Measurements from ENCODE around the gene PRKAG2.

PRKAG2 gene

GRCh38 chr7:151897161-151897731, 20.3 kb upstream of the PRKAG2 start:
- H3K36me3 ChIP-seq (ENCODE audit: insufficient read depth, low read length), result no peaks in the 10 kb centered on the region
- H3K4me3 ChIP-seq (ENCODE audit: low read length), result no peak overlapping the region
- peaks cover 9% of the 10 kb centered on the region for H3K4me1 ChIP-seq (ENCODE audit: insufficient read depth, low read length)
- H2AFZ ChIP-seq (ENCODE audit: low read depth, low read length), result no peak overlapping the region
- peaks cover 2% of the 10 kb centered on the region for H3K27me3 ChIP-seq (ENCODE audit: insufficient read depth, low read length)
- H3K9me3 ChIP-seq (ENCODE audit: low read length), result no peaks in the 10 kb centered on the region

DNA sequence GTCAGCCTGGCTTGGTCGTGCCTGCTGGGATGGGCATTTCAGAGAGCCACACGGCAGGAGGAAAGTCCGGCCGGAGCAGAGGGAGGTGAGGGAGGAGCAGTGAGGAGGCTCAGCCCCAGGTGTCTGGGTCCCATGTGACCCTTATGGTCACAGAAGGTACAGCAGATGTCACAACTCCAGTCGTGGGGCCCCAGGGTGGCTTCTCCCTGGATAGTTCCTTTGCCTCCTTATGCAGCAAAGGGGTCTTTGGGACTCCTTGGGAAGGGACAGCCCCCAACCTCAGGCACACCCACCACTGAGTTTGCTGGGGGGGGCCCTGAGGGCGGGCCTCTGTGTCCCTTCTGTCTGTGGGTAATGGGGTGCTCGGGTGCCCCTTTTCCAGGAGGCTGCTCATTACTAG, 19.6 kb upstream of the PRKAG2 start:
- no peak overlapping the region for H3K4me3 ChIP-seq (ENCODE audit: low read length)
- peaks cover 9% of the 10 kb centered on the region for H3K4me1 ChIP-seq (ENCODE audit: insufficient read depth, low read length)
- H2AFZ ChIP-seq (ENCODE audit: low read depth, low read length), result no peak overlapping the region
- no peaks in the 10 kb centered on the region for H3K36me3 ChIP-seq (ENCODE audit: insufficient read depth, low read length)
- peaks cover 6% of the 10 kb centered on the region for H3K27me3 ChIP-seq (ENCODE audit: insufficient read depth, low read length)
- H3K9me3 ChIP-seq (ENCODE audit: low read length), result no peaks in the 10 kb centered on the region

DNA sequence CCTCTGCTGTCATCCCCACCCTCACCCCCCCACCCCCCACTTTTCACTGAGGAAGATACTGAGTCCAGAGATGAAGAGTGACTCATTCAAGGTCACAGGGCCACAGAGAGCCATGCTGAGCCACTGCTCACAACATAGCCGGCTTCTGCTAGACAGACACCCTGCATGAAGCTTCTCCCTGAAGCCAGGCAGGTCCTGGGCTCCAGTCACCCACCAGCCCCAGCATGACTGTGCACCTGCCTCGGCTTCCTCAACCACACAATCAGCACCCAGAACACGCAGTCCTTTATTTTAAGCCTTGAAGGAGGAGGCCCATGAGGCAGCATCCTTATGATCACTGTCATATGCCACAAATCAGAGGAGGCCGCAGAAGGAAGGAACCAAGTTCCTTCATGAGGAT, 19.2 kb upstream of the PRKAG2 start:
- H3K4me1 ChIP-seq (ENCODE audit: insufficient read depth, low read length), result peaks cover 7% of the 10 kb centered on the region
- H2AFZ ChIP-seq (ENCODE audit: low read depth, low read length), result no peak overlapping the region
- peaks cover 10% of the 10 kb centered on the region for H3K27me3 ChIP-seq (ENCODE audit: insufficient read depth, low read length)
- no peak overlapping the region for H3K4me3 ChIP-seq (ENCODE audit: low read length)
- no peaks in the 10 kb centered on the region for H3K36me3 ChIP-seq (ENCODE audit: insufficient read depth, low read length)
- no peaks in the 10 kb centered on the region for H3K9me3 ChIP-seq (ENCODE audit: low read length)

DNA sequence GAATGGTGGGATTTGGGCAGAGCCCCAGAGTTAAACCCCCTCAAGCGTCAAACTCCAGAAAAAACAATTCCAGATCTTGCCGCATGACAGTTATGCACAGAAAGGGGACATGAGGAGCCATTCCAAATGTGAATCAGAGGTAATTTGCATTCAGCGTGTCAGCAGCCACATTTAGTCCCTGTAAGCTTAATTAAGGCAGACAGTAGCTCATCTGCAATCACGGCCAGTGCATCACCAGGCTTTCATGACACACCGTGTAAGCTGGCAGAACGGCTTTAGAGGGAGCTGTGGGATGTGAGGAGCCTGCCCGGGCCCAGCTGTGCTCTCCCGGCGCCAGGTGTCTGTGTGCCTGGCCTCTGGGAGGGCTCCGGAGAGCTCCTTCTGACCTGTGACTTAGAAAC, 18.7 kb upstream of the PRKAG2 start:
- Histone ChIP-seq H3K27me3 (ENCODE audit: insufficient read depth, low read length) (peaks cover 15% of the 10 kb centered on the region), H3K4me1 (ENCODE audit: insufficient read depth, low read length) (peaks cover 2% of the 10 kb centered on the region), H3K4me3 (ENCODE audit: low read length) (no peak overlapping the region), H3K36me3 (ENCODE audit: insufficient read depth, low read length) (no peaks in the 10 kb centered on the region), H3K9me3 (ENCODE audit: low read length) (no peaks in the 10 kb centered on the region), H2AFZ (ENCODE audit: low read depth, low read length) (no peak overlapping the region)

DNA sequence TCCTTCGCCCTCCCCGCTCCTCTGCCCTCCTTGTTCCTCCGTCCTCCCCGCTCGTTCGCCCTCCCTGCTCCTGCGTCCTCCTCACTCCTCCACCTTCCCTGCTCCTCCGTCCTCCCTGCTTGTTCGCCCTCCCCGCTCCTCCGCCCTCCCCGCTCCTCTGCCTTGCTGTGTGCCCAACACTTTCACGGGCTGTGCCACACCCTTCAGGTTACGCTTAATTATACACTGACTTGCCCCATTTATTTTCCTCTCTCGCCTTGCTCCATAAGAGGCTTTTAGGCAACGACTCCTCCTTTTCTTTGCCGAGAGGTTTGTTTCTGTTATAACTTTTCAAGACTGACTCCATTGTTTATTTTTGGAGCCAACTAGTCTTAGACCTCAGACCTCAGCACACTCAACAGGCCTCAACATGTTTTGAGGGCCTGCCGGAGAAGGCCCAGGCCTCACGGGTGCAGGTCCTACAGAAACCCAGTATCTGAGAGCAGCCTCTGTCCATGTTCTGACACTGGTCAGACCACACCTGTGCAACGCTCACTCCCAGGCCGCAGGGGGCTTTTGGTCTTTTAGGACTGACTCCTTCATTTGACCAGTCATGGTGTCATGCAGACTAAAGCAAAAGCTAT, 18.2 kb upstream of the PRKAG2 start:
- H3K36me3 ChIP-seq (ENCODE audit: insufficient read depth, low read length), result no peaks in the 10 kb centered on the region
- H3K27me3 ChIP-seq (ENCODE audit: insufficient read depth, low read length), result peaks cover 17% of the 10 kb centered on the region
- no peak overlapping the region for H2AFZ ChIP-seq (ENCODE audit: low read depth, low read length)
- H3K4me1 ChIP-seq (ENCODE audit: insufficient read depth, low read length), result no peaks in the 10 kb centered on the region
- no peak overlapping the region for H3K4me3 ChIP-seq (ENCODE audit: low read length)
- H3K9me3 ChIP-seq (ENCODE audit: low read length), result no peaks in the 10 kb centered on the region

DNA sequence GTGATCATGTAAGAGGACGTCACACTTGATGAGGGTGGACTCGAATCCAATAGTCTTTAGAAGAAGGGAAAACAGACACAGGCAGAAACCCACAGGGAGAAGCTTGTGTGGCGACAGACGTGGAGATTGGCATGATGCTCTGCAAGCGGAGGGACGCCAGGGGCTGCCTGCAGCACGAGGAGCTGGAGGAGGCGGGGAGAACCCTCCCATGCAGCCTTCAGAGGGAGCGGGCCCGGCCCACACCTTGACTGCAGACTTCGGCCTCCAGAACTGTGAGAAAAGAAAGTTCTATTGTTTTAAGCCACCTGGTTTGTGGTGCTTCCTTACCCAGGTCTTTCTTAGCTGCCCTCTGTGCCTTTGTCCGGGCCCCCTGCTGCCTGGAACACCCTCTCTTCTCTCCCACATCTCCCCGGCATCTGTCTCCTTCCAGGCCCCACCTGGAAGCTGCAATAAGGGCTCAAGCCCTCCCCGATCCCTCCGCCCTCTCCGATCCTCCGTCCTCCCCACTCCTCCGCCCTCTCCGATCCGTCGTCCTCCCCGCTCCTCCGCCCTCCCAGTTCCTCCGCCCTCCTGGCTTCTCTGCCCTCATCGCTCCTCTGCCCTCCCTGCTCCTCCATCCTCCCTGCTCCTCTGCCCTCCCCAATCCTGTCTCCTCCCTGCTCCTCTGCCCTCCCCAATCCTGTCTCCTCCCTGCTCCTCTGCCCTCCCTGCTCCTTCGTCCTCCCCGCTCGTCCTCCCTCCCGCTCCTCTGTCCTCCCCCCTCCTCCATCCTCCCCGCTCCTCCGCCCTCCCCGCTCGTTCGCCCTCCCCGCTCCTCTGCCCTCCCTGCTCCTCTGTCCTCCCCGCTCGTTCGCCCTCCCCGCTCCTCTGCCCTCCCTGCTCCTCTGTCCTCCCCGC, 17.4 kb upstream of the PRKAG2 start:
- no peak overlapping the region for H2AFZ ChIP-seq (ENCODE audit: low read depth, low read length)
- H3K9me3 ChIP-seq (ENCODE audit: low read length), result no peaks in the 10 kb centered on the region
- peaks cover 24% of the 10 kb centered on the region for H3K27me3 ChIP-seq (ENCODE audit: insufficient read depth, low read length)
- no peak overlapping the region for H3K4me3 ChIP-seq (ENCODE audit: low read length)
- no peaks in the 10 kb centered on the region for H3K36me3 ChIP-seq (ENCODE audit: insufficient read depth, low read length)
- H3K4me1 ChIP-seq (ENCODE audit: insufficient read depth, low read length), result no peaks in the 10 kb centered on the region

- Histone ChIP-seq H3K9me3 (ENCODE audit: low read length) (no peaks in the 10 kb centered on the region), H3K4me1 (ENCODE audit: insufficient read depth, low read length) (no peaks in the 10 kb centered on the region), H2AFZ (ENCODE audit: low read depth, low read length) (no peak overlapping the region), H3K4me3 (ENCODE audit: low read length) (no peak overlapping the region), H3K27me3 (ENCODE audit: insufficient read depth, low read length) (peaks cover 33% of the 10 kb centered on the region), H3K36me3 (ENCODE audit: insufficient read depth, low read length) (no peaks in the 10 kb centered on the region)
Measured at GRCh38 chr7:151893405-151893923, 16.5 kb upstream of the PRKAG2 start.

DNA sequence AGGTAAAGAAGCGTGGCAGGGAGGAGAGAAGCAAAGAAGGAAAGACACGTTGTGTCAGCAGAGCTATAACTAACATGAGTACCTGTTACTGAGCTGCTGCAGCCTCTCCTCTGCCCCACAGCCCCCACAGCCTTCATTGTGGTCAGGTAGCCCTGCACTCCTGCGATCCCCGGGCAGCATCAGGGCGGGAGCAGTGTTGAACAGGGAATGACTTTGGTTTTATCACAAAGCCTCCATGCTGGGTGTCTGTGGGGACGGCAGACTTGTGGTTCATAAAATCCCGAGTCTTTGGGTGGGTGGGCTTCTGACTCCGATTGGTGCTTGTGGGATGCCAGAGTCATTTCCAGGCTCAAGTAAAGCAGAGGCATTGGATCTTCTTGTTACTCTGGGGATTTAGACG, 14.8 kb upstream of the PRKAG2 start:
- H3K36me3 ChIP-seq (ENCODE audit: insufficient read depth, low read length), result no peaks in the 10 kb centered on the region
- H2AFZ ChIP-seq (ENCODE audit: low read depth, low read length), result no peak overlapping the region
- no peaks in the 10 kb centered on the region for H3K4me1 ChIP-seq (ENCODE audit: insufficient read depth, low read length)
- H3K27me3 ChIP-seq (ENCODE audit: insufficient read depth, low read length), result peaks cover 45% of the 10 kb centered on the region
- no peak overlapping the region for H3K4me3 ChIP-seq (ENCODE audit: low read length)
- H3K9me3 ChIP-seq (ENCODE audit: low read length), result no peaks in the 10 kb centered on the region

DNA sequence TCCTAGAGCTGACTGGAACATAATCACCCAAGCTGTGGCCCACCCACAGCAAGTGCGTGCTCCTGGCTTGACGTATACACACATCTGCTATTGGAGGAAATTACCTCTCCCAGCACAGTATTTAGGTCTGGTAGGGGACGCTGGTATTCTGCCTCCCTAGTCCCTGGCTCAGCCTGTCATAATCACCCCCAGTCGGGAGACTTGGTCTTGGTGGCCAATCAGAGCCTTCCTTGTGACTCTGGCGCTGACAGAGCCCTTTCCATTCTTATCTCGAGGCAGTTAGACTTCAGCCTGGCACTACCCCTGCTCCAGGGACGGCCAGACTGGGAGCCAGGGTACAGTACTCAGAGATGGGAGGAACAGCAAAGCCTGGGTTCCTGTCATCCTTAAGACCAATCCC, 14.3 kb upstream of the PRKAG2 start:
- Histone ChIP-seq H3K9me3 (ENCODE audit: low read length) (no peaks in the 10 kb centered on the region), H3K27me3 (ENCODE audit: insufficient read depth, low read length) (peaks cover 46% of the 10 kb centered on the region), H3K36me3 (ENCODE audit: insufficient read depth, low read length) (no peaks in the 10 kb centered on the region), H3K4me3 (ENCODE audit: low read length) (no peak overlapping the region), H2AFZ (ENCODE audit: low read depth, low read length) (no peak overlapping the region), H3K4me1 (ENCODE audit: insufficient read depth, low read length) (no peaks in the 10 kb centered on the region)

DNA sequence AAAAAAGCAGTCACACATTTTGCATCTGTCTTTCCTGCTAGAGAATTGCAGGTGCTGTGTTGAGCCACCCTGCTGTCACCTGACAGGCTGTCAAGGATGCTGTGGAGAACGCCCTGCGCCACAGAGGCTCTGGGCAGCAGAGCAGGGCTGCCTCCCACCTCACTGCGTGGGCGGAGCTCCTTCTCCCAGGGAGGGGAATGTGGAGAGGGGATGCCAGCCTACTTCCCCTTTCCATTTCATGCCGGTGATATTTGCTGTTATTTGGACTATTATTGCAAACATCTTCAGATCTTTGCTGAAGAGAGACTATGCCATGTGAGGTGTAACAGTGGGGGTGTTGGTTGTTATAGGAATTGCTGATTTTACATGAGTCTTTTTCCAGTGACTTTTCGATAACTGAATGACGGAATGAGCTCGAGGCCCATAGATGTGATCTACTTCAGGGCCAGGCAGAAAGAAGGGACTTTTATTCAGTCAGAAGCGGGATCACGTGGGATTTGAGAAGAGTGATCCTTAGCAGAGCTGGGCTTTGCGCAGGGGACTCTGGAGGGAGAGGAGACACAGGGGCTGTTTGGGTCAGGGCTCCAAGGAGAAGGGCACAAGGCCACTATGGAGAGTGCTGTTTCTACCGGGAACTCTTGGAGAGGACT, 13.6 kb upstream of the PRKAG2 start:
- H3K4me3 ChIP-seq (ENCODE audit: low read length), result no peak overlapping the region
- H3K27me3 ChIP-seq (ENCODE audit: insufficient read depth, low read length), result peaks cover 46% of the 10 kb centered on the region

GRCh38 chr7:151889406-151890354, 12.8 kb upstream of the PRKAG2 start:
- Histone ChIP-seq H3K36me3 (ENCODE audit: insufficient read depth, low read length) (no peaks in the 10 kb centered on the region), H3K4me1 (ENCODE audit: insufficient read depth, low read length) (no peaks in the 10 kb centered on the region), H3K9me3 (ENCODE audit: low read length) (no peaks in the 10 kb centered on the region), H2AFZ (ENCODE audit: low read depth, low read length) (no peak overlapping the region), H3K4me3 (ENCODE audit: low read length) (no peak overlapping the region), H3K27me3 (ENCODE audit: insufficient read depth, low read length) (peaks cover 53% of the 10 kb centered on the region)

More for the DNA sequence above, 13.6 kb upstream of the PRKAG2 start:
- Histone ChIP-seq H3K9me3 (ENCODE audit: low read length) (no peaks in the 10 kb centered on the region), H3K4me1 (ENCODE audit: insufficient read depth, low read length) (no peaks in the 10 kb centered on the region), H2AFZ (ENCODE audit: low read depth, low read length) (no peak overlapping the region), H3K36me3 (ENCODE audit: insufficient read depth, low read length) (no peaks in the 10 kb centered on the region)
